Skeletal muscle tissue (tissue), 4 donors: ENCODE measurements around the gene WNT2. TPM values are rescaled to one million over a fixed set of nuclear protein-coding genes. Genes with fewer than 3 reads are reported as not detected.

Experiments
- H3K27ac ChIP-seq: one replicate; pipeline ENCODE4 v1.7.0; 2013; ENCODE audit warnings: mild to moderate bottlenecking, low read depth, low read length, inconsistent platforms
- H3K27me3 ChIP-seq, 3 donors: one replicate each; pipeline ENCODE4 v1.7.0; 2013; ENCODE audit warnings: low read length in 3 of 3; ENCODE audit not compliant: control insufficient read depth in 3 of 3, insufficient read depth in 3 of 3
- H3K36me3 ChIP-seq, 3 donors: one replicate each; pipeline ENCODE4 v1.7.0; 2013; ENCODE audit warnings: low read length in 3 of 3; ENCODE audit not compliant: control insufficient read depth in 3 of 3, insufficient read depth in 3 of 3
- H3K4me1 ChIP-seq, 3 donors: one replicate each; pipeline ENCODE4 v1.7.0; 2013; ENCODE audit warnings: low read length in 3 of 3, mild to moderate bottlenecking in 3 of 3; ENCODE audit not compliant: control insufficient read depth in 3 of 3, insufficient read depth in 3 of 3
- H3K4me3 ChIP-seq, 3 donors: one replicate each; pipeline ENCODE4 v1.7.0; 2013; ENCODE audit warnings: low read length in 3 of 3
- H3K9ac ChIP-seq, 3 donors: one replicate each; pipeline ENCODE4 v1.7.0; 2013; ENCODE audit warnings: low read length in 3 of 3, mild to moderate bottlenecking in 3 of 3, moderate library complexity in 2 of 3, low read depth in 1 of 3
- H3K9me3 ChIP-seq, 3 donors: one replicate each; pipeline ENCODE4 v1.7.0; 2013; ENCODE audit warnings: low read length in 3 of 3; ENCODE audit not compliant: control insufficient read depth in 3 of 3
- total RNA-seq: library from RNA; depleted of rRNA; stranded (reverse); fragments of >200 nt; gene quantifications from one replicate; pipeline ENCODE4 v1.2.3, GENCODE V29; 2014
- donor health status: Osteomylitis.

Gene WNT2
- total RNA-seq, 1 donor from 2014 or later, result 3.1 TPM

DNA sequence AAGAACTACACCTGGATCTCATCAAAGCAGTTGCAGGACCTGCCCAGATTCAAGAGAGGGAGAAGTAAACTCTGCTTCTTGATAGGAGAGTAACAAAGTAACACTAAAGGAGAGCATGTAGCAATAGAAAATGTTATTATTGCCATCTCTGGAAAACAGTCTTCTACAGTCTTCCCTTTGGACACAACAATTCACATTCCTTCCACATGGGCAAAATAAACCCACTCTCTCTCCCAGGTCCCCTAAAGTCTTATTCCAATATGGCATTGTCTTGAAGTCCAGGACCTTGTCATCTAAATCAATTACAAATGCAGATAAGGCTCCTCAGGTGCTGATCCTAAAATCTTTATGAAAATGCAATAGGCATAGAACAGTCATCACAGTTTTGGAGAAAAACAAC lies 10.3 kb upstream of the WNT2 start:
- no peak overlapping the region for H3K4me3 ChIP-seq
- H3K36me3 ChIP-seq, result no peaks in the 10 kb centered on the region
- H3K27ac ChIP-seq, result no peak overlapping the region
- H3K9me3 ChIP-seq, result no peaks in the 10 kb centered on the region
- no peak overlapping the region for H3K9ac ChIP-seq
- H3K27me3 ChIP-seq, result no peaks in the 10 kb centered on the region
- H3K4me1 ChIP-seq, result no peaks in the 10 kb centered on the region

DNA sequence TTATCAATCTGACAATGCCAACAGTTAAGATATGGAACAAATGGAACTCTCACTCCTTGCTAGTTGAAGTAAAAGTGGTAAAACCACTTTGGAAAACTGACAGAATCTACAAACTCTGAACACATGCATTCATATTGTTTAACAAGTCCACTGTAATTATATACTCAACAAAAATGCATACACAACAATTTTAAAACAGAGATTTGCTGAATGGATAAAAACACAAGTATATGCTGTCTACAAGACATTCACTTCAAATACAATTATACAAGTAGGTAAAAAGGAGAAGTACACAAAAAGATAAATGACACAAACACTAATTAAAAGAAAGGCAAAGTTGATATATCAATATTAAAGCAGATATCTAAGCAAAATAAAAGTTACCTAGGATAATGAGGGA lies 9.2 kb upstream of the WNT2 start:
- no peak overlapping the region for H3K9ac ChIP-seq
- H3K4me1 ChIP-seq, result no peaks in the 10 kb centered on the region

DNA sequence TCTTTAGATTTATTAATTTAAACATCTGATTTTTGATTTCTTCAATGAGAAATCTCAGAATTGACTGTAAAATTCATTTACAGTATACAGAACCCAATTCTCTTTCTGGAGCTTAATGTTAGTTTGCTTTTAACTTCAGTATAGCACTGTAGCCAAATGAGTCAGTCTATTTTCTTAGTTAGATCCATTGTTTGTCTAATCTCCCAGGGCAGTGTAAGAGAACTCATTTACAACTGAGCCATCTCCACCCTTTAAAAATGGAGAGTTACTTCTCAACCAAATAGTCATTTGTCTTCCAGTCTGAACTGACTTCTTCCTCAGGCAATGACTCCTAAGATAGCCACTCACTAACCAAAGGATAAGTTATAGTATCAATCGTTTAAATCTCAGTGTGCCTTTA lies 3.0 kb upstream of the WNT2 start:
- H3K27ac ChIP-seq, result no peak overlapping the region

More for the DNA sequence above, 9.2 kb upstream of the WNT2 start:
- Histone ChIP-seq H3K27ac (no peak overlapping the region), H3K36me3 (no peaks in the 10 kb centered on the region), H3K4me3 (no peak overlapping the region), H3K9me3 (no peaks in the 10 kb centered on the region), H3K27me3 (no peaks in the 10 kb centered on the region)

DNA sequence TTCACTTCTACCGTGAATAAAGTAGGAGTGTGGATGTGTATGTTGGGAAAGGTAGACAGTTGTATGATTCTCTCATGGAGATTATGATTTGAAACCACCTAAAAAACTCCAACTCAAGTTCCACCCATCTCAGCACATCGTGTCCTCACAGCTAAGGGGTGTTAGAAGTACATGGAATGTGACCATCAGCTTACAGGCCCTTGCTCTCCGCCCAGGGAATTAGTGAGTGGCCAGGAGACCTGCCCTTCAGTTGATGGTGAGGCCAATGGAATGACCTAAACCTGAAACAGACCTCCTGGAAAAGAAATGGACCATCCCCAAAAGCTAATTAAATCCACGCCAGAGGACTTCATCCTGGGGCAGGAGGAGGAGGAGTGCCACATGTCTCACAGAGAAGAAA lies 2.1 kb upstream of the WNT2 start:
- Histone ChIP-seq H3K27me3 (peaks cover 38 to 42% (median 40%) of the 10 kb centered on the region in 3 donors), H3K36me3 (no peaks in the 10 kb centered on the region), H3K9me3 (no peaks in the 10 kb centered on the region), H3K4me1 (peaks cover 15 to 18% (median 16%) of the 10 kb centered on the region in 3 donors), H3K4me3 (peak overlapping the region in 1 of 3 donors; percentile 58), H3K27ac (no peak overlapping the region), H3K9ac (no peak overlapping the region)

More for the DNA sequence above, 3.0 kb upstream of the WNT2 start:
- Histone ChIP-seq H3K27me3 (peaks cover 32 to 37% (median 33%) of the 10 kb centered on the region in 3 donors), H3K4me1 (peaks cover 15 to 18% (median 16%) of the 10 kb centered on the region in 3 donors), H3K36me3 (no peaks in the 10 kb centered on the region), H3K4me3 (no peak overlapping the region), H3K9ac (no peak overlapping the region), H3K9me3 (no peaks in the 10 kb centered on the region)

DNA sequence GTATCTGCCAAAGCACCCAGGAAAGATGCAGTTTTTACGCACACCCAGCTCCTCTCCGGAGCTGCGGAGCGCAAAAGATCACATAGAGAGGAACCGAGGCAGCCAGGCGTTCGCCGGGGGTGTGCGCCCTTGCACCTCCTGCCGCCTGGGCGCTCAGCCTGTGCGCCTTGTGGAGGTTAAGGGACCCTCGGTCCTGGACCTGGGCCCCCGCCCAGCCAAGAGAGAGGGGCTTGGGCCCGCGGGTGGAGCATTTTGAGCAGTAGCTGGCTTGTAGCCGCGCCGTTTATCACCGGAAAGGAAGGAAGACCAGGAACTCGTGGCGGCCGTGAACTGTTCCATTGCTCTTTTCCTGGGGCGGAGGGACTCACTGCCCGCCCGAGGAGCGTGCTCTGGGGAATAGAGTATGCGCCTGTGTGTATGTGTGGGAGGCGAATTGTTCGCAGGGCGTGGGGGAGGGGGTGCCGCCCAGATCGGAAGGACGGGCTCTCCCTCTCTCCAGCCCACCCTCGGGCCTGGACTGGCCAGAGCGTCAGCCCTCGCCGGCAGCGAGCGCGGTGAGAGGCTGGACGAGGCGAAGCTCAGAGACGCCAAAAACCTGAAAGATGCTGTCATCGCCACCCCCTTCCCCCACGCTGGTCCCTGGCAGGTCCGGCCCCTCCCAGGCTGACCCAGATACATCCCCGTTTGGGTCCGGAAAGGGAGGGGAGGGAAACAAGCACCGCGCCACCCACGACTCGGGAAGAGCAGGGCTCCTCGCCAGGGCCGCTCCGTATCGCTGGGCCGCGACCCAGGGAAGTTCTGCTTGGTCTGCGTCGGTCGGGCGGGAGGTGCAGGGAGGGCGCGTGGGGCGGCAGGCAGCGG lies 1.2 kb upstream of the WNT2 start:
- no peaks in the 10 kb centered on the region for H3K36me3 ChIP-seq
- H3K27ac ChIP-seq, result no peak overlapping the region
- H3K9me3 ChIP-seq, result no peaks in the 10 kb centered on the region
- H3K4me3 ChIP-seq, result peak overlapping the region; percentile 58 to 61 (median 60)
- H3K27me3 ChIP-seq, result peaks cover 38 to 42% (median 40%) of the 10 kb centered on the region in 3 donors
- H3K9ac ChIP-seq, result no peak overlapping the region
- H3K4me1 ChIP-seq, result peaks cover 15 to 18% (median 16%) of the 10 kb centered on the region in 3 donors

DNA sequence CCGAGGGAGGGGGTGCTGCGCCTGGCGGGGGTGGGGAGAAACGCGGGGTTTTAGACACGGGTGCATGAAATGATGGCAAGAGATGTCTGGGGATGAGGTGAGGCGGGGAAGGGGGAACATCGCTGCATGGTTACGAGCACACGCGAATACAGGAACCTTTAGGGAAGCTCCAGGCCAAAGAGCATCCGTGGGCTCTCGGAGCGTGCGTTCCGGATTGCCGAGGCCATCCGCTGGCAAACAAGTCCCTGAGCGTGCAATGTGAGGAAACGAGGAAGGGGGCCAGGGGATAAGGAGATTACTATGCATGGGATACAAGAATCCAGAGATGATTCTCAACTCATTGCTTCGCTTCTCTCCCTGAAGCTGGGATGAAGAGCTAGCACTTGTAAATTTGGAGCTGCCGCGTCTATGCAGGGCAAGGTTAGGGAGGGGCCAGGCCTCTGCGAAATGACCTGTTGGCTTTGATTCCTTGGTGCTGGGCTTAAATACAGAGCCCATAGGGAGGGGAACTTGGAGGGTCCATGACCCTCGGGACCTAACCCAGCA lies 520 bp upstream of the WNT2 start:
- H3K27me3 ChIP-seq, result peaks cover 38 to 42% (median 40%) of the 10 kb centered on the region in 3 donors
- H3K4me1 ChIP-seq, result peaks cover 15 to 18% (median 16%) of the 10 kb centered on the region in 3 donors
- H3K9ac ChIP-seq, result no peak overlapping the region
- no peak overlapping the region for H3K27ac ChIP-seq
- H3K9me3 ChIP-seq, result no peaks in the 10 kb centered on the region
- H3K4me3 ChIP-seq, result peak overlapping the region; percentile 58 to 61 (median 60)
- H3K36me3 ChIP-seq, result no peaks in the 10 kb centered on the region

DNA sequence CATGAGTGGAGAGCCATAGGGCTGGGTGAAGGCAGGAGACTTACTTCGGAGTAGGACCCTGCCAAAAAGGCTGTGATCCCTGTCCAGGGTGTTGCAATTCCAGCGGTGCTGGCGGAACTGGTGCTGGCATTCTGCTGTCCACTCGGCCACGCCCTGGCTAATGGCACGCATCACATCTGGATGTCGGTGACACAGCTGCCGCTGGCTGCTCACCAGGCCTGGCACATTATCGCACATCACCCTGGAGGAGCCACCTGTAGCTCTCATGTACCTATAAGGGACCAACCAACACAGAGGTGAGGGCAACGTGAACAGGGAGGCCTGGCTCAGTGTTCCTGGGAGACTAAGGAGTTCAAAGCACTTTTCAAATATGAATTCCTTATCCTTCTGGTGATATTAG lies 2.3 kb downstream of the WNT2 start:
- no peak overlapping the region for H3K9ac ChIP-seq
- H3K4me1 ChIP-seq, result peaks cover 15 to 18% (median 16%) of the 10 kb centered on the region in 3 donors
- no peaks in the 10 kb centered on the region for H3K9me3 ChIP-seq
- no peak overlapping the region for H3K4me3 ChIP-seq
- H3K36me3 ChIP-seq, result no peaks in the 10 kb centered on the region
- H3K27me3 ChIP-seq, result peaks cover 36 to 42% (median 38%) of the 10 kb centered on the region in 3 donors
- H3K27ac ChIP-seq, result no peak overlapping the region

DNA sequence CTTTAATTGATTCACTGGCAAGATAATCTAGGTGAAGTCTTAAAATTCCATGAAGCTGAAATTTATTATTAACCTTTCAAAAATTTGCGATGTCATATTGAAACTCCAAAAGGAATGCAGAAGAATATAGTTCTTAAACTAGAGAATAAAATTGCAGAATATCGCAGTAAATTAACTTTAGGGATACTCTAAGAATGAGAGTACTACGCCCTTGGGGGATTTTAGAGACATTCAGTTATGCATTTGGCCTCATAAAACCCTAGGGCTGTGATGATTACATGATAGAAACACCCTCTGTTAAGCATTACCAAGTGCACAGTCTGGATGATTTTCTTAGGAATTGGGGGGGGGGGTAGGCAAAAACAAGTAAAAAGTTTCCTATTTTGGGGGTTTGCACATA lies 3.7 kb downstream of the WNT2 start:
- Histone ChIP-seq H3K4me3 (no peak overlapping the region), H3K27me3 (peaks cover 29 to 31% (median 31%) of the 10 kb centered on the region in 3 donors), H3K27ac (no peak overlapping the region), H3K4me1 (peaks cover 12 to 16% (median 15%) of the 10 kb centered on the region in 3 donors), H3K9ac (no peak overlapping the region), H3K36me3 (no peaks in the 10 kb centered on the region), H3K9me3 (no peaks in the 10 kb centered on the region)

DNA sequence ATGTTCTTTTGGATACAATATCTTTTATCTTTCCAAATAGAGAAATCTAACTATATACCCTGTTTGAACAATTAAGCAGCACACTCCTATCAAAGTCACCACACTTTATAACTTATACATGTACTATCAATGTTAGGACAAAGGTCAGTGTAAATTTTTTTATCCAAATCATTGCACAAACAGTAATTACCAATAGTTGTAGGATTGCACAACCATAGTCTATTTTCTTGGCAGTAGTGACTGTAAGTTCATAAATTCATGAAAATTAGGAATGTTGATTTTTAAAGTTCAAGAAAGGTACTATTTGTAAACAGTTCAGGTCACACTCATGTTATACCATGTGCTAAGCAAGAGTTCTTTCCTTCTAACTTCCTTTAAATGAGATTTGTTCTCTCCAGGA lies 9.3 kb downstream of the WNT2 start:
- Histone ChIP-seq H3K4me3 (no peak overlapping the region), H3K4me1 (no peaks in the 10 kb centered on the region), H3K9me3 (no peaks in the 10 kb centered on the region), H3K27ac (no peak overlapping the region), H3K36me3 (no peaks in the 10 kb centered on the region), H3K27me3 (no peaks in the 10 kb centered on the region), H3K9ac (no peak overlapping the region)
